Measurements from ENCODE around the gene PARD3. TPM values are rescaled to one million over a fixed set of nuclear protein-coding genes. Genes with fewer than 3 reads are reported as not detected.

The PARD3 gene
- total RNA-seq, 1 donor from 2014 or later = 88.7 TPM

DNA sequence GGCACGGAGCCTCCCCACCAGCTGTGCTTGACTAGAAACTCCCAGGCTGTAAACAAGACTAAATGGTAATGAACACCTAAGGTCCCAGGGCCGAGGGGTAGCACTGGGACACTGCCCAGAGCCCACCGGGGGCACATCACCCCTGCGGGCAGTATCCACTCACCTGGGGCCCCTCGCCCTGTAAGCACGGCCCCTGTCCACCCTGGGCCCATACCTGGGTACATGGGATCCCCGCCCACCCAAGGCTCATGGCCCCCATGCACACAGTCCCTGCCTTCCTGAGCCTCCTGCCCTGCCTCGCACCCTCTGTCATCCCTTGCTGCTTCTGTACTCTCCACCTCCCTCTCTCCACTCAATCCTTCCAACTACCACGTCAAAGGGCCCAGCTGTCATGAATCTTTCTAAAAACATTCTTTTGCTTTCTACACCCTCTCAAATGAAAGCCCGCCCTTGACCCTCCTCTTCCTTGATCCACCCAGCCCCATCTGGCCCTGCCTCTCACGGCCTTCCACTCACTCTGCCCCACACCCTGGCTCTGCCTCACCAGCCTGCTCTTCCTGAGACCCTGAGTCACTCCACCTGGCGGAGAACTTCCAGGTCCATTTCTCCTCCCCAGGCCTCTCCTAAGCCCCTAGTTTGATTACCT lies 173.1 kb downstream of the PARD3 start:
- Histone ChIP-seq H3K9me3 (ENCODE audit: control insufficient read depth in 3 of 3, low read length in 3 of 3) (no peaks in the 10 kb centered on the region), H3K9ac (ENCODE audit: low read depth in 1 of 3, low read length in 3 of 3) (no peak overlapping the region), H3K27ac (ENCODE audit: low read depth, low read length) (no peak overlapping the region), H3K36me3 (ENCODE audit: control insufficient read depth in 3 of 3, insufficient read depth in 3 of 3, low read length in 3 of 3) (no peaks in the 10 kb centered on the region), H3K4me3 (ENCODE audit: low read length in 3 of 3) (no peak overlapping the region), H3K4me1 (ENCODE audit: control insufficient read depth in 3 of 3, insufficient read depth in 3 of 3, low read length in 3 of 3) (peaks cover 12 to 16% (median 12%) of the 10 kb centered on the region in 3 donors), H3K27me3 (ENCODE audit: control insufficient read depth in 3 of 3, insufficient read depth in 3 of 3, low read length in 3 of 3) (no peaks in the 10 kb centered on the region)

DNA sequence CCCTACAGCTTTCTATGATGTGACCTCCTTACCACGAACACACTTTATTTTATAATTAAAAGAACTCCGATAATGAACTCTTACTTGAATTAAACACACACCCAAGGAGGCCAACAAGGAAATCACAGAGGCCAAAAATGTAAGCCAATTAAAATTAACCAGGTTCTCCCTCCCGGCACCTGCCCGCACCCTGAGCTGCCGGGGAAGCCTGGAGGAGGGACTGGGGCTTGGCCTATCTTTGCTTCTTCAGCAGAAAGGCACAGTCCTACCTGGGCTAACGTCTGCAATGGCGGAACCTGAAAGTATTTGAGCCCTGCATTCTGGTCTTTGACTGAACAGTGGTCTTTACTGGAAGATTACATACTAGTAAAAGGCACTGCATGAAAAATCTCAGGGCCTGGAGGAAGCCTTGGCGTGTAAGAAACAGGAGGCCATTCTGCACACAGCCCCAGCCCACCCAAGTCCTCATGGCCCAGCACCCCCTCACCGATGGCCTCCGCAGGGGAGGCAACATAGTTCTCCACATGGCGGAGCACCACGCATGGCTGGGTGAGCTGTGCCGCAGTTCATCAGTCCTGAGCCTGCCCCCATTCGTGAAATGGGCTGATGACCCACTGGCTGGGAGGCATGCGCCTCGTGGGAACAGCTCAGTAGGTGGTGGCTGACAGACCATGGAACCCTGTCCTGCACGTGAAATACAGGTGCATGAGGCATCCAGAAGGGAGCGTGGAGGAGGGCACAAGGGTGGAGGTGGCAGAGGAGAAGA lies 173.8 kb downstream of the PARD3 start:
- H3K27me3 ChIP-seq (ENCODE audit: control insufficient read depth in 3 of 3, insufficient read depth in 3 of 3, low read length in 3 of 3) = no peaks in the 10 kb centered on the region
- no peaks in the 10 kb centered on the region for H3K36me3 ChIP-seq (ENCODE audit: control insufficient read depth in 3 of 3, insufficient read depth in 3 of 3, low read length in 3 of 3)
- no peak overlapping the region for H3K27ac ChIP-seq (ENCODE audit: low read depth, low read length)
- H3K9me3 ChIP-seq (ENCODE audit: control insufficient read depth in 3 of 3, low read length in 3 of 3) = no peaks in the 10 kb centered on the region
- no peak overlapping the region for H3K9ac ChIP-seq (ENCODE audit: low read depth in 1 of 3, low read length in 3 of 3)
- no peak overlapping the region for H3K4me3 ChIP-seq (ENCODE audit: low read length in 3 of 3)
- H3K4me1 ChIP-seq (ENCODE audit: control insufficient read depth in 3 of 3, insufficient read depth in 3 of 3, low read length in 3 of 3) = peaks cover 12 to 16% (median 12%) of the 10 kb centered on the region in 3 donors

DNA sequence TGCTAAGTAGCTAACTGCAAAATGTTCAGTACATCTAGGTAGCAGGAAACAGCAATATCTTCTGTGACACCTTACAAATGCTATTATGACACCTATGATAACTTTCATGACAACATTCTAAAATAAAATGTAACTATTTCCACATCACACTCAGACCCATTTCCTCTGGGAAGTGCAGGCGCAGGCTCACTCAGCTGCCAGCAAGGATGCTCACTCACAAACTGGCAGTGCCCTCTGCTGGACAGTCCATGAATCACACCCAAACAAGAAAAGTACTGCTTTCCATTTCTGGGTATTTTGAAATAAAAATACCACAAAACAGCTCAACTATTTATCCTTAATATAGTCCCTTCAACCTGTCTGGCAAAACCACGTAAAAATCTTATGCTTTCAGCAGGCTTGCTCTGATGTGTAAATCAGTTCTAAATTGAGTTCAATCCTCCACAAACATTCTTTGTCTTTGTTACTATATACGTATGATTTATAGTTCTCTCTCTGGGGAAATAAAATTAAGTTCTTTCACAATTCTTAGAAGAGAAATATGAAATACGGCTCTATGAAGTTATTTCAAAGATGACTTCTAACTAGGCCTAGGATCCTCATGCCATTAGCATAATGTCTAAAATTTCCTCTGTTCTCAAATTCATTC lies 176.6 kb downstream of the PARD3 start:
- Histone ChIP-seq H3K9me3 (ENCODE audit: control insufficient read depth in 3 of 3, low read length in 3 of 3) (no peaks in the 10 kb centered on the region), H3K27ac (ENCODE audit: low read depth, low read length) (no peak overlapping the region), H3K36me3 (ENCODE audit: control insufficient read depth in 3 of 3, insufficient read depth in 3 of 3, low read length in 3 of 3) (no peaks in the 10 kb centered on the region), H3K4me1 (ENCODE audit: control insufficient read depth in 3 of 3, insufficient read depth in 3 of 3, low read length in 3 of 3) (peaks cover 11 to 25% (median 12%) of the 10 kb centered on the region in 3 donors), H3K9ac (ENCODE audit: low read depth in 1 of 3, low read length in 3 of 3) (no peak overlapping the region), H3K27me3 (ENCODE audit: control insufficient read depth in 3 of 3, insufficient read depth in 3 of 3, low read length in 3 of 3) (no peaks in the 10 kb centered on the region), H3K4me3 (ENCODE audit: low read length in 3 of 3) (no peak overlapping the region)

DNA sequence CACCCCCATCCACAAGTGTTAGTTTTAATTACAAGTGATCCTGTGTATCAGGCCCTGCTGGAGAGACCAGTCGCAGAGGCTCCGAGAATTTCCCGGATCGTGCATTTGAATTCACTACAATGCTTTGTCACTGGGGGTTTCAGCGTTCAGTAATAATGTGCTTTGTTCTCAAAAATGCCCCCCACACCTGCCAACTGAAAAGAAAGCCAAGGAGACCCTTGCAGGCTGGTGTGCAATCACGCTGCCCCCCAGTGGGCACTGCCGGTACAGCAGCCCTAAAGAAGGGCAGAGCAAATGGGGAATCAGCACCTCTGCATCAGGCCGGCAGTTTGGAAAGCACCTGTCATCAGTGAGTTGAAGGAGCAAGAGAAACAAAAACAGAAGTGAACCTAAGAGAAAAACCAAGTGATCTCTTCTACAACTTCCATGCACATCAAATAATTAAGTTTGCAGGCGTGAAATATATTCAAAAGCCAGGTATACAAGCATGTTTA lies 177.6 kb downstream of the PARD3 start:
- Histone ChIP-seq H3K9me3 (ENCODE audit: control insufficient read depth in 3 of 3, low read length in 3 of 3) (no peaks in the 10 kb centered on the region), H3K36me3 (ENCODE audit: control insufficient read depth in 3 of 3, insufficient read depth in 3 of 3, low read length in 3 of 3) (no peaks in the 10 kb centered on the region), H3K27me3 (ENCODE audit: control insufficient read depth in 3 of 3, insufficient read depth in 3 of 3, low read length in 3 of 3) (no peaks in the 10 kb centered on the region), H3K4me1 (ENCODE audit: control insufficient read depth in 3 of 3, insufficient read depth in 3 of 3, low read length in 3 of 3) (peaks cover 10 to 25% (median 11%) of the 10 kb centered on the region in 3 donors), H3K9ac (ENCODE audit: low read depth in 1 of 3, low read length in 3 of 3) (no peak overlapping the region), H3K4me3 (ENCODE audit: low read length in 3 of 3) (no peak overlapping the region), H3K27ac (ENCODE audit: low read depth, low read length) (no peak overlapping the region)

DNA sequence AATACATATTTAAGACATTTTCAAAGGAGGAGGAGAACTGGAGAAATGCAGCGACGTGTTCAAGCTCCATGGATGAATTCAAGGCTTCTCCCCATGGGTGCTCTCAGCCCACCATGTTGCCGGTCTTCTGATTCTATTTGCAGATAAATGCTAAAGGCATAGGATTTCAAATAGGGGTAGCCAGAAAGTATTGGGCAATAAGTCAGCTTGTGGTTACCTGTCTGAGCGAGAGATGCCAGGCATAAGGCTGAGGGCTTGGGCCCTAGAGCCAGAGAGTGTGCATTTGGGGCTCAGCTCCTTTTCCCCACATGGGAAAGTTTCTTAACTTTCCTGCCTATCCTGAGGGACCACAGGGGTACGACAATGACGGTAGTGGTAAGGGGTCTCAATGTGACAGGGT lies 180.0 kb downstream of the PARD3 start:
- Histone ChIP-seq H3K4me3 (ENCODE audit: low read length in 3 of 3) (no peak overlapping the region), H3K9me3 (ENCODE audit: control insufficient read depth in 3 of 3, low read length in 3 of 3) (no peaks in the 10 kb centered on the region), H3K27me3 (ENCODE audit: control insufficient read depth in 3 of 3, insufficient read depth in 3 of 3, low read length in 3 of 3) (no peaks in the 10 kb centered on the region), H3K9ac (ENCODE audit: low read depth in 1 of 3, low read length in 3 of 3) (no peak overlapping the region), H3K27ac (ENCODE audit: low read depth, low read length) (no peak overlapping the region), H3K4me1 (ENCODE audit: control insufficient read depth in 3 of 3, insufficient read depth in 3 of 3, low read length in 3 of 3) (peaks cover 10 to 25% (median 11%) of the 10 kb centered on the region in 3 donors), H3K36me3 (ENCODE audit: control insufficient read depth in 3 of 3, insufficient read depth in 3 of 3, low read length in 3 of 3) (no peaks in the 10 kb centered on the region)

DNA sequence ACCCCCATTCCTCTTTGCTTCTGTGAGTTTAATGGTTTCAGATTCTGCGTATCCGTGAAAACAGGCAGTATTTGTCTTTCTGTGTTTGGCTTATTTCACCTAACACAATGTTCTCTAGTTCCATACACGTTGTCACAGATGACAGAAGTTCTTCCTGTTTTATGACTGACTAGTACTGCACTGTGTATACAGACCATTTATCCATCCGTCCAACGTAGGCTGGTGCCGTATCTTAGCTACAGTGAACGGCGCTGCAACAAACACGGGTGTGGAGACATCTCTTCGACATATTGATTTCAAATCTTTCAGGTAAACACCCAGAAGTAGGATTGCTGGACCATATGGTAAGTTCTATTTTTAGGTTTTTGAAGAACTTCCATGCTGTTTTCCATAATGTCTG lies 181.7 kb downstream of the PARD3 start:
- H3K27me3 ChIP-seq (ENCODE audit: control insufficient read depth in 3 of 3, insufficient read depth in 3 of 3, low read length in 3 of 3) = no peaks in the 10 kb centered on the region
- peaks cover 12 to 23% (median 15%) of the 10 kb centered on the region in 3 donors for H3K4me1 ChIP-seq (ENCODE audit: control insufficient read depth in 3 of 3, insufficient read depth in 3 of 3, low read length in 3 of 3)
- H3K27ac ChIP-seq (ENCODE audit: low read depth, low read length) = no peak overlapping the region
- H3K4me3 ChIP-seq (ENCODE audit: low read length in 3 of 3) = no peak overlapping the region
- H3K9ac ChIP-seq (ENCODE audit: low read depth in 1 of 3, low read length in 3 of 3) = no peak overlapping the region
- H3K9me3 ChIP-seq (ENCODE audit: control insufficient read depth in 3 of 3, low read length in 3 of 3) = no peaks in the 10 kb centered on the region
- H3K36me3 ChIP-seq (ENCODE audit: control insufficient read depth in 3 of 3, insufficient read depth in 3 of 3, low read length in 3 of 3) = no peaks in the 10 kb centered on the region

DNA sequence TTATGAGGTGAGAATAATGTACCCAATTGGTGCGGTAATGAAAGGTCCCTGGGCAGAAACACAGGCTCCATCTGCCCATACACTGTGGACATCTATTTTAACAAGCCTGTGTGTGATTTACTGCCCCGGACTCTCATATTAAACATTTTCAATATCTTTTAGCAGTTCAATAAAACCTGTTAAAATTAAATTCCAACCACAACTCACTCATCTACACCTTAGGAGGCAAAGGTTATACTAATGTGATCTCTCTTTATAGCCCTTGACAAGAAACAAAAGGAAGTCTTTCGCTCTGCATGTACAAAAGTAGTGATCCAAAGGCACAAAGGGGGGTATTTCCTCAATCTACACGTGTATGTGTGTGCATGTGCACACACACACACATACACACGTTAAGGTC lies 186.0 kb downstream of the PARD3 start:
- H3K36me3 ChIP-seq (ENCODE audit: control insufficient read depth in 3 of 3, insufficient read depth in 3 of 3, low read length in 3 of 3) = no peaks in the 10 kb centered on the region
- H3K27me3 ChIP-seq (ENCODE audit: control insufficient read depth in 3 of 3, insufficient read depth in 3 of 3, low read length in 3 of 3) = no peaks in the 10 kb centered on the region
- no peaks in the 10 kb centered on the region for H3K9me3 ChIP-seq (ENCODE audit: control insufficient read depth in 3 of 3, low read length in 3 of 3)
- no peak overlapping the region for H3K4me3 ChIP-seq (ENCODE audit: low read length in 3 of 3)
- peaks cover 5 to 16% (median 11%) of the 10 kb centered on the region in 3 donors for H3K4me1 ChIP-seq (ENCODE audit: control insufficient read depth in 3 of 3, insufficient read depth in 3 of 3, low read length in 3 of 3)
- H3K27ac ChIP-seq (ENCODE audit: low read depth, low read length) = no peak overlapping the region
- no peak overlapping the region for H3K9ac ChIP-seq (ENCODE audit: low read depth in 1 of 3, low read length in 3 of 3)

DNA sequence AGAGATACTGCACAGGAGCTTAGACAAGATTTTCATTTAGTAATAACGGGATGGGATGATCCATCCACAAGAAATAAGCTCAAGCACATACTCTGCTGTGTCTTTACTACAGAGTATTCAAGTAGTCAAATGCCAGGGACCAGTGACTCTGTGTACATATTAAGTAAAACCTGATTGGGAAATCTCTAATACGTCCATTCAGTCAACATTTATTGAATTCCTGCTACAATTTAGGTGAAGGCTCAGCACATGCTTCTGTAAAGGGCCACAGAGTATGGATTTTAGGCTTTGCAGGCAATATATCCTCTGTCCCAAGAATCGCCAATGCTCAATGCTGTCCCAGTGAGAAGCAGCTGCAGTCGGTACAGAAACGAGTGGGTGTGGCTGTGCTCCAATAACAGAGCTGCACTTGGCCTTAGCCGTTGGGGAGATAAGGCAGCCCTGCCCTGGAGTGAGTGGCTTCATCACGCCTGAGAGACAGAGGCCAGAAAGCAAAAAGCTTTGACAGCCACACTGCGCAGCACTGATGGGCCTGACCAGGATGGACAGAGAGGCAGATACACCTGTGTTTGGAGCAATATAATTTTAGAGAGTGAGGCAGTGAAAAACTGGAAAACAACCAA lies 186.8 kb downstream of the PARD3 start:
- Histone ChIP-seq H3K4me1 (ENCODE audit: control insufficient read depth in 3 of 3, insufficient read depth in 3 of 3, low read length in 3 of 3) (peaks cover 5 to 16% (median 11%) of the 10 kb centered on the region in 3 donors), H3K4me3 (ENCODE audit: low read length in 3 of 3) (peak overlapping the region in 1 of 3 donors; percentile 41), H3K9me3 (ENCODE audit: control insufficient read depth in 3 of 3, low read length in 3 of 3) (no peaks in the 10 kb centered on the region), H3K27ac (ENCODE audit: low read depth, low read length) (no peak overlapping the region), H3K9ac (ENCODE audit: low read depth in 1 of 3, low read length in 3 of 3) (peak overlapping the region in 1 of 3 donors; percentile 45), H3K36me3 (ENCODE audit: control insufficient read depth in 3 of 3, insufficient read depth in 3 of 3, low read length in 3 of 3) (no peaks in the 10 kb centered on the region), H3K27me3 (ENCODE audit: control insufficient read depth in 3 of 3, insufficient read depth in 3 of 3, low read length in 3 of 3) (no peaks in the 10 kb centered on the region)

DNA sequence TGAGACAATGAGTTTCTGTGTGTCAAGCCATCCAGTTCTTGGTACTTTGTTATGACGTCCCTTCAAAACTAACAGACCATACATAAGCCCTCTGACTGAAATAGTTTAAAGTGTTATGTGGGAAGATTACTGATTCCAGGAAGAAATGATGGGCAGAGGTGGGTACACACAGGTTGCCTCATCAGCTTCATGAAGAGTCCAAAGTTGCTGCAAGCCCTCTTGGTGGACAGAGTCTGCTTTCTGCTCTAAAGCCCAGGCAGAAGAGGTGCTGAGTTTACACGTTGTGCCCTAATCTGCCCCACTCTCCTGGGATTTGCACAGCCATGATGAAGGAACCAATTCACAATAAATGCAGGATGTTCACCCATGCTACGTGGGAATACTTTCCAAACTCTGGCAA lies 187.4 kb downstream of the PARD3 start:
- no peak overlapping the region for H3K9ac ChIP-seq (ENCODE audit: low read depth in 1 of 3, low read length in 3 of 3)
- H3K27me3 ChIP-seq (ENCODE audit: control insufficient read depth in 3 of 3, insufficient read depth in 3 of 3, low read length in 3 of 3) = no peaks in the 10 kb centered on the region
- H3K36me3 ChIP-seq (ENCODE audit: control insufficient read depth in 3 of 3, insufficient read depth in 3 of 3, low read length in 3 of 3) = no peaks in the 10 kb centered on the region
- no peak overlapping the region for H3K4me3 ChIP-seq (ENCODE audit: low read length in 3 of 3)
- no peaks in the 10 kb centered on the region for H3K9me3 ChIP-seq (ENCODE audit: control insufficient read depth in 3 of 3, low read length in 3 of 3)
- peaks cover 5 to 16% (median 11%) of the 10 kb centered on the region in 3 donors for H3K4me1 ChIP-seq (ENCODE audit: control insufficient read depth in 3 of 3, insufficient read depth in 3 of 3, low read length in 3 of 3)
- H3K27ac ChIP-seq (ENCODE audit: low read depth, low read length) = no peak overlapping the region

All from skeletal muscle tissue (tissue), 4 donors.